HepG2 (cell line): Measurements from ENCODE around the gene PRPSAP2. TPM values are rescaled to one million over a fixed set of nuclear protein-coding genes. Genes with fewer than 3 reads are reported as not detected.

Experiments
- ATAC-seq: fragments of 200-7000 bp; cut with Tn5 transposase; 3 replicates; pipeline ENCODE4 v1.9.1; 2020; ENCODE audit warnings: mild to moderate bottlenecking, moderate library complexity
- BruUV-seq: library from RNA; stranded (reverse); fragments of 400-500 nt; replicated peaks from 2 replicates; lab custom pipeline; 2021; lab: Mats Ljungman, UMichigan
- CTCF ChIA-PET: fragments of 300-600 bp; formaldehyde crosslinking; extraction: SDS; loops from one replicate; lab custom pipeline; 2021; ENCODE audit warnings: low total read pairs, inconsistent platforms, low intra/inter-chr PET ratio; lab: Yijun Ruan, JAX
- POLR2A ChIA-PET: fragments of 350-600 bp; sonication (Branson Sonifier 250); formaldehyde crosslinking; loops from one replicate; lab custom pipeline; 2020; ENCODE audit warnings: antibody characterized with exemption, inconsistent platforms; lab: Yijun Ruan, JAX
- DNase-seq: peaks from one replicate; pipeline ENCODE4 v3.0.0-alpha.2; 2015; ENCODE audit warnings: low spot score
- FAIRE-seq: peaks from 3 replicates; lab custom pipeline; 2011; peaks lifted over from hg19 to GRCh38; lab: Jason Lieb, UNC
- H2AFZ ChIP-seq: one replicate; pipeline ENCODE4 v1.6.1; 2011; ENCODE audit warnings: low read length, inconsistent platforms
- H3K27ac ChIP-seq: fragments of 300-600 bp; 3 replicates; pipeline ENCODE4 v1.8.0; 2011; ENCODE audit warnings: mixed run types, mild to moderate bottlenecking, mixed read lengths, low read length, inconsistent platforms; ENCODE audit not compliant: insufficient read depth; ENCODE audit errors: extremely low read length
- H3K27me3 ChIP-seq, 2 experiments: fragments of 200-600 bp in 1 of 2; 2 replicates in 1 of 2; 3 replicates in 1 of 2; pipeline versions ENCODE4 v1.6.0 to v1.8.0; 2011; ENCODE audit warnings: low read length in 2 of 2, mild to moderate bottlenecking in 2 of 2, moderate library complexity in 2 of 2, inconsistent platforms in 1 of 2; ENCODE audit not compliant: insufficient read depth in 2 of 2, control insufficient read depth in 1 of 2
- H3K36me3 ChIP-seq, 2 experiments: fragments of 200-600 bp in 1 of 2; replicated peaks in 1 of 2; 2 replicates in 1 of 2; 3 replicates in 1 of 2; pipeline versions ENCODE4 v1.5.1 to v1.8.0; 2011; ENCODE audit warnings: low read length in 2 of 2, inconsistent platforms in 1 of 2; ENCODE audit not compliant: insufficient read depth in 2 of 2, control insufficient read depth in 1 of 2
- H3K4me1 ChIP-seq: 2 replicates; pipeline ENCODE4 v1.5.1; 2012; ENCODE audit warnings: low read length, inconsistent platforms; ENCODE audit not compliant: insufficient read depth
- H3K4me2 ChIP-seq: 2 replicates; pipeline ENCODE4 v1.6.0; 2011; ENCODE audit warnings: low read depth, low read length, inconsistent platforms
- H3K4me3 ChIP-seq, 3 experiments: fragments of 200-600 bp in 1 of 3; sonication (generic), shearing (Covaris generic) in 1 of 3; replicated peaks in 1 of 3; 2 replicates each; pipeline ENCODE4 v1.5.1; 2011 to 2016; ENCODE audit warnings: low read length in 3 of 3, inconsistent platforms in 2 of 3, low read depth in 2 of 3, mild to moderate bottlenecking in 2 of 3, control low read depth in 1 of 3, mixed read lengths in 1 of 3; ENCODE audit not compliant: insufficient read depth in 1 of 3
- H3K79me2 ChIP-seq: one replicate; pipeline ENCODE4 v1.6.1; 2011; ENCODE audit warnings: low read length, inconsistent platforms; ENCODE audit not compliant: insufficient read depth
- H3K9ac ChIP-seq: 2 replicates; pipeline ENCODE4 v1.6.0; 2011; ENCODE audit warnings: mild to moderate bottlenecking, low read depth, low read length, inconsistent platforms; ENCODE audit not compliant: insufficient read depth
- H3K9me3 ChIP-seq: 2 replicates; pipeline ENCODE4 v1.5.1; 2012; ENCODE audit warnings: mild to moderate bottlenecking, low read length
- H4K20me1 ChIP-seq: 2 replicates; pipeline ENCODE4 v1.6.0; 2011; ENCODE audit warnings: inconsistent platforms, mild to moderate bottlenecking, low read length, moderate library complexity; ENCODE audit not compliant: insufficient read depth
- KDM5A ChIP-seq: fragments of 200-600 bp; sonication (generic); IDR thresholded peaks from 2 replicates; pipeline ENCODE4 v1.7.0; 2018; ENCODE audit warnings: antibody characterized with exemption, mild to moderate bottlenecking, low read length, borderline replicate concordance
- MED8 ChIP-seq: sonication (generic); formaldehyde crosslinking; IDR thresholded peaks from 2 replicates; pipeline ENCODE4 v1.8.1; 2023; ENCODE audit warnings: mild to moderate bottlenecking, missing genetic modification reagents; ENCODE audit not compliant: insufficient replicate concordance
- PHB2 ChIP-seq: fragments of 450-650 bp; IDR thresholded peaks from 2 replicates; pipeline ENCODE4 v1.6.1; 2018; ENCODE audit not compliant: partially characterized antibody
- PPARG ChIP-seq: conservative IDR thresholded peaks from 2 replicates; pipeline ENCODE4 v1.6.1; 2016; ENCODE audit warnings: missing biosample characterization, missing genetic modification reagents
- ZMAT3 ChIP-seq: sonication (generic); formaldehyde crosslinking; conservative IDR thresholded peaks from 2 replicates; pipeline ENCODE4 v1.7.0; 2021; ENCODE audit warnings: missing genetic modification reagents
- ZNF317 ChIP-seq: sonication (generic); formaldehyde crosslinking; IDR thresholded peaks from 2 replicates; pipeline ENCODE4 v1.5.0; 2020; ENCODE audit warnings: mild to moderate bottlenecking, missing genetic modification reagents
- ZNF564 ChIP-seq: sonication (generic); formaldehyde crosslinking; IDR thresholded peaks from 2 replicates; pipeline ENCODE4 v1.8.1; 2023; ENCODE audit warnings: mild to moderate bottlenecking, missing genetic modification reagents
- ZNF776 ChIP-seq: sonication (generic); formaldehyde crosslinking; IDR thresholded peaks from 2 replicates; pipeline ENCODE4 v1.4.0; 2020; ENCODE audit warnings: mild to moderate bottlenecking, missing genetic modification reagents
- WGBS: methylation state at CpG from one replicate; pipeline ENCODE4 v1.1.6; 2017; ENCODE audit warnings: low lambda C conversion rate; 5-methylcytosine and 5-hydroxymethylcytosine counted together
- in situ Hi-C: cut with HindIII; loops from 2 replicates; pipeline ENCODE4 v1.10.0; 2017; ENCODE audit warnings: low pct_unique_long_range_greater_than_20kb; ENCODE audit not compliant: extremely low pct_ligation_motif_present
- intact Hi-C: fragments of 100-400 bp; cut with micrococcal nuclease; formaldehyde crosslinking; loops from one replicate; pipeline ENCODE4 v1.10.0; 2022; ENCODE audit not compliant: unreplicated experiment
- polyA plus RNA-seq, 8 experiments: library from polyadenylated mRNA; depleted of rRNA in 3 of 8; stranded (reverse) in 7 of 8; unstranded in 1 of 8; fragments of >200 nt; fragmentation: Illumina TruSeq in 4 of 8; extraction: Trizol in 4 of 8; gene quantifications; 2 replicates each; pipeline versions ENCODE4 v1.2.1 to v1.2.3, GENCODE V29; 2011 to 2016; ENCODE audit warnings: low read depth in 4 of 8, missing spikeins in 1 of 8, mixed read lengths in 1 of 8; ENCODE audit not compliant: insufficient read depth in 1 of 8
- total RNA-seq, 5 experiments: library from RNA; depleted of rRNA; stranded (reverse); fragments of >200 nt; fragmentation: Illumina TruSeq; extraction: Trizol; gene quantifications; 2 replicates each; pipeline ENCODE4 v1.2.3, GENCODE V29; 2016; ENCODE audit warnings: low read depth in 1 of 5

PRPSAP2 gene
- total and polyA plus RNA-seq, 2 of the 13 experiments (the other 11 are each of a cell fraction or from before 2014, with no cell fraction given), result 34.0 to 58.9 TPM

GRCh38 chr17:18856570-18856915, 1.4 kb upstream of the PRPSAP2 start:
- Histone ChIP-seq H3K9ac (peak overlapping the region; percentile 62), H3K27ac (peak overlapping the region; percentile 55), H3K4me3 (peak overlapping the region; percentile 63 to 77 (median 69)), H3K27me3 (no peaks in the 10 kb centered on the region; a peak in 1 of 5 replicates), H2AFZ (peak overlapping the region; percentile 52), H3K4me2 (peak overlapping the region; percentile 93), H3K36me3 (no peaks in the 10 kb centered on the region), H3K4me1 (peaks cover 47% of the 10 kb centered on the region), H3K9me3 (no peaks in the 10 kb centered on the region), H3K79me2 (peaks cover 23% of the 10 kb centered on the region), H4K20me1 (no peaks in the 10 kb centered on the region)
- TF ChIP-seq PPARG (CRISPR knock-in tag) (no peak), ZNF564 (CRISPR knock-in tag) (peak; percentile 30; the same call in 1 of the 2 replicates), MED8 (no peak)
- in situ Hi-C loops, result no loop called here
- no peak for DNase-seq
- BruUV-seq, result no TSS peak
- POLR2A ChIA-PET, result no interaction called here
- 1% methylated on average over 7 of the region's 7 CpGs for WGBS
- no peak for FAIRE-seq
- CTCF ChIA-PET, result no interaction called here
- intact Hi-C loops, result no loop called here
- no peak for ATAC-seq

- WGBS, result 5% methylated on average over 12 of the region's 12 CpGs
- Histone ChIP-seq H3K79me2 (peaks cover 32% of the 10 kb centered on the region), H4K20me1 (no peaks in the 10 kb centered on the region), H3K27me3 (no peaks in the 10 kb centered on the region; a peak in 1 of 5 replicates), H3K9ac (peak overlapping the region; percentile 92), H3K4me1 (peaks cover 53% of the 10 kb centered on the region), H2AFZ (no peak overlapping the region), H3K9me3 (no peaks in the 10 kb centered on the region), H3K4me2 (peak overlapping the region; percentile 81), H3K4me3 (peak overlapping the region; percentile 88 to 97 (median 89)), H3K27ac (peak overlapping the region; percentile 92), H3K36me3 (no peaks in the 10 kb centered on the region)
- intact Hi-C loops, result no loop called here
- in situ Hi-C loops, result no loop called here
- DNase-seq (no peak), FAIRE-seq (no peak), ATAC-seq (no peak)
- CTCF ChIA-PET, result interaction anchor here (1.6 kb wide), 1 partner anchor 233 kb away, joined by 4 read pairs; no protein-coding TSS in a partner anchor
- POLR2A ChIA-PET, result interaction anchor here (1.0 to 2.2 kb wide), 4 partner anchors 8 to 675 kb away, joined by 3 to 27 read pairs (median 5); partner anchors contain the start of gene ALKBH5
- BruUV-seq, result TSS peak; percentile 77
- TF ChIP-seq ZNF317 (CRISPR knock-in tag) (0 out of 2 replicates have a peak, but pooled peaks have one; percentile 6), ZNF776 (CRISPR knock-in tag) (peak; percentile 5; the same call in 1 of the 2 replicates), PHB2 (no peak), ZMAT3 (no peak), KDM5A (peak; percentile 35; the same call in 1 of the 2 replicates)
These were observed 775 bp downstream of the PRPSAP2 start for GRCh38 chr17:18858567-18859245.
